OCI-LY1 (cell line): ENCODE data around the gene ADA.

Experiments
- H2AFZ ChIP-seq: fragments of 200-600 bp; sonication (generic), shearing (Covaris generic); 2 replicates; pipeline ENCODE4 v1.6.0; 2014; ENCODE audit warnings: antibody characterized with exemption, mild to moderate bottlenecking, low read length
- H3F3A ChIP-seq: fragments of 200-600 bp; sonication (generic), shearing (Covaris generic); 2 replicates; pipeline ENCODE4 v1.6.0; 2014; ENCODE audit warnings: mild to moderate bottlenecking, antibody characterized with exemption, low read length, moderate library complexity; ENCODE audit not compliant: insufficient read depth
- H3K27ac ChIP-seq: fragments of 200-600 bp; sonication (generic); 2 replicates; pipeline ENCODE4 v1.5.1; 2014; ENCODE audit warnings: low read length, mixed run types, mild to moderate bottlenecking, low read depth; ENCODE audit not compliant: poor library complexity, severe bottlenecking
- H3K27me3 ChIP-seq: fragments of 200-600 bp; sonication (generic); 2 replicates; pipeline ENCODE4 v1.6.0; 2014; ENCODE audit warnings: antibody characterized with exemption, mild to moderate bottlenecking, low read length, moderate library complexity; ENCODE audit not compliant: insufficient read depth
- H3K36me3 ChIP-seq: fragments of 200-600 bp; sonication (generic); 2 replicates; pipeline ENCODE4 v1.6.1; 2014; ENCODE audit warnings: mild to moderate bottlenecking, antibody characterized with exemption, low read length, moderate library complexity, mixed read lengths; ENCODE audit not compliant: insufficient read depth
- H3K4me1 ChIP-seq: fragments of 200-600 bp; sonication (generic); 2 replicates; pipeline ENCODE4 v1.5.1; 2014; ENCODE audit warnings: mild to moderate bottlenecking, low read length, moderate library complexity; ENCODE audit not compliant: insufficient read depth, severe bottlenecking
- H3K4me2 ChIP-seq: fragments of 200-600 bp; sonication (generic), shearing (Covaris generic); 2 replicates; pipeline ENCODE4 v1.6.1; 2014; ENCODE audit warnings: low read length
- H3K4me3 ChIP-seq: fragments of 200-600 bp; sonication (generic); 2 replicates; pipeline ENCODE4 v1.5.1; 2014; ENCODE audit warnings: low read length, low read depth, mild to moderate bottlenecking, mixed read lengths; ENCODE audit not compliant: poor library complexity, severe bottlenecking
- H3K79me2 ChIP-seq: fragments of 200-600 bp; shearing (Covaris generic); 2 replicates; pipeline ENCODE4 v1.6.1; 2016; ENCODE audit warnings: mixed run types, low read length, mixed read lengths; ENCODE audit not compliant: insufficient read depth
- H3K9ac ChIP-seq: fragments of 200-600 bp; sonication (generic), shearing (Covaris generic); 2 replicates; pipeline ENCODE4 v1.6.1; 2014; ENCODE audit warnings: mild to moderate bottlenecking, low read length, mixed read lengths
- H3K9me2 ChIP-seq: fragments of 200-600 bp; sonication (generic), shearing (Covaris generic); 2 replicates; pipeline ENCODE4 v1.6.1; 2014; ENCODE audit warnings: low read depth, mild to moderate bottlenecking, low read length, mixed read lengths
- H3K9me3 ChIP-seq: fragments of 200-600 bp; shearing (Covaris generic); 2 replicates; pipeline ENCODE4 v1.6.1; 2014; ENCODE audit warnings: low read length, mixed read lengths
- H4K20me1 ChIP-seq: fragments of 200-600 bp; sonication (generic), shearing (Covaris generic); 2 replicates; pipeline ENCODE4 v1.6.0; 2016; ENCODE audit warnings: mild to moderate bottlenecking, low read length; ENCODE audit not compliant: insufficient read depth
- CTCF ChIP-seq: fragments of 200-600 bp; sonication (generic), shearing (Covaris generic); IDR thresholded peaks from 2 replicates; pipeline ENCODE4 v1.5.1; 2017; ENCODE audit warnings: mild to moderate bottlenecking, antibody characterized with exemption, low read length, moderate library complexity, mixed read lengths
- EZH2 ChIP-seq: fragments of 200-600 bp; sonication (generic), shearing (Covaris generic); IDR thresholded peaks from 2 replicates; pipeline ENCODE4 v1.8.0; 2017; ENCODE audit warnings: borderline replicate concordance, mixed run types, mild to moderate bottlenecking, antibody characterized with exemption, low read length, moderate library complexity, mixed read lengths

ADA gene

GRCh38 chr20:44664131-44664530 is 12.6 kb upstream of the ADA start:
- peaks cover 5% of the 10 kb centered on the region for H3K4me1 ChIP-seq
- H3K4me2 ChIP-seq, result no peak overlapping the region
- H3K27me3 ChIP-seq, result no peaks in the 10 kb centered on the region
- no peak overlapping the region for H3K9ac ChIP-seq
- H3K79me2 ChIP-seq, result no peaks in the 10 kb centered on the region
- no peaks in the 10 kb centered on the region for H3K36me3 ChIP-seq
- H2AFZ ChIP-seq, result no peak overlapping the region
- no peak overlapping the region for H3K4me3 ChIP-seq
- no peak for TF ChIP-seq EZH2
- H3F3A ChIP-seq, result no peaks in the 10 kb centered on the region
- no peak overlapping the region for H3K27ac ChIP-seq
- H3K9me2 ChIP-seq, result no peaks in the 10 kb centered on the region
- H3K9me3 ChIP-seq, result no peaks in the 10 kb centered on the region
- H4K20me1 ChIP-seq, result no peaks in the 10 kb centered on the region

GRCh38 chr20:44662261-44662660 is 10.8 kb upstream of the ADA start:
- Histone ChIP-seq H3K27ac (no peak overlapping the region), H3K4me2 (no peak overlapping the region), H3K27me3 (no peaks in the 10 kb centered on the region), H3K4me3 (no peak overlapping the region), H3F3A (no peaks in the 10 kb centered on the region), H3K36me3 (no peaks in the 10 kb centered on the region), H3K4me1 (peaks cover 5% of the 10 kb centered on the region), H3K79me2 (no peaks in the 10 kb centered on the region), H2AFZ (no peak overlapping the region), H3K9ac (no peak overlapping the region), H3K9me2 (no peaks in the 10 kb centered on the region), H4K20me1 (no peaks in the 10 kb centered on the region), H3K9me3 (no peaks in the 10 kb centered on the region)
- TF ChIP-seq EZH2 (no peak), CTCF (no peak)

GRCh38 chr20:44660581-44660980 is 9.1 kb upstream of the ADA start:
- Histone ChIP-seq H3F3A (no peaks in the 10 kb centered on the region), H3K9me3 (no peaks in the 10 kb centered on the region), H3K79me2 (no peaks in the 10 kb centered on the region), H3K4me3 (no peak overlapping the region), H3K36me3 (no peaks in the 10 kb centered on the region), H3K9ac (no peak overlapping the region), H3K27me3 (no peaks in the 10 kb centered on the region), H3K4me1 (peaks cover 5% of the 10 kb centered on the region), H3K27ac (no peak overlapping the region), H3K4me2 (no peak overlapping the region), H3K9me2 (no peaks in the 10 kb centered on the region), H2AFZ (no peak overlapping the region), H4K20me1 (no peaks in the 10 kb centered on the region)
- TF ChIP-seq CTCF (no peak), EZH2 (no peak)

GRCh38 chr20:44659931-44660330 is 8.4 kb upstream of the ADA start:
- Histone ChIP-seq H3K9me2 (no peaks in the 10 kb centered on the region), H2AFZ (no peak overlapping the region), H4K20me1 (no peaks in the 10 kb centered on the region), H3K9ac (no peak overlapping the region), H3K4me1 (peaks cover 5% of the 10 kb centered on the region), H3F3A (no peaks in the 10 kb centered on the region), H3K36me3 (no peaks in the 10 kb centered on the region), H3K27me3 (peaks cover 4% of the 10 kb centered on the region; the same call in 1 of the 2 replicates), H3K9me3 (no peaks in the 10 kb centered on the region), H3K27ac (no peak overlapping the region), H3K4me3 (no peak overlapping the region), H3K4me2 (no peak overlapping the region), H3K79me2 (no peaks in the 10 kb centered on the region)
- TF ChIP-seq CTCF, result no peak
- no peak for TF ChIP-seq EZH2
